NCI-H1105 (cell line): ENCODE measurements around the gene KIT.

Experiments
- DNase-seq: peaks from one replicate; lab custom pipeline; 2025; lab: John Stamatoyannopoulos, UW

The KIT gene

GRCh38 chr4:54745031-54745770 is 87.4 kb downstream of the KIT start:
- DNase-seq = no peak

DNA sequence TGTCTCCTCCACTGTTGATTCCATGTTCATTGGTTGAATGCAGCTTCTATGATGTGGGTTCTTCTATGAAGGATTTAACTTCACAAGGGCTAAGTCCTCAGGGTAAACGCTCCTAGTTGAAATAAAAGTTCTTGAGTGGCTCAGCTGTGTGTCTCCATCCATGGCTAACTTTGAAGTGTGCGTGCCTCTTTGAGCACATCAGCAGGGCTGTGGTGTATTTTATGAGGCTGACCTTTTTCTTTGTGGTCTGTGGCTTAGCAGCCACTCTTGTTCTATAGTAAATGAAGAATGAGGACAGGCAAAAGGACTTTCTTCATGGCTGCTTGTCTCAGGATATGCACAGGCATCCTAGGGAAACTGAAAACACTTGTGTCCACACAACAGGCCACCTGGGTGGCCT is 88.5 kb downstream of the KIT start:
- no peak for DNase-seq

- no peak for DNase-seq
Observed at GRCh38 chr4:54750341-54750740, 92.6 kb downstream of the KIT start.

GRCh38 chr4:54754394-54754793 is 96.6 kb downstream of the KIT start:
- DNase-seq = no peak

GRCh38 chr4:54764476-54764875 is 106.7 kb downstream of the KIT start:
- DNase-seq = no peak

- no peak for DNase-seq
Observed at GRCh38 chr4:54767376-54767775, 109.6 kb downstream of the KIT start.

- DNase-seq = no peak
Observed at GRCh38 chr4:54773022-54773421, 115.3 kb downstream of the KIT start.

GRCh38 chr4:54779036-54779435 is 121.3 kb downstream of the KIT start:
- no peak for DNase-seq

GRCh38 chr4:54779476-54780148 is 121.9 kb downstream of the KIT start:
- no peak for DNase-seq

DNA sequence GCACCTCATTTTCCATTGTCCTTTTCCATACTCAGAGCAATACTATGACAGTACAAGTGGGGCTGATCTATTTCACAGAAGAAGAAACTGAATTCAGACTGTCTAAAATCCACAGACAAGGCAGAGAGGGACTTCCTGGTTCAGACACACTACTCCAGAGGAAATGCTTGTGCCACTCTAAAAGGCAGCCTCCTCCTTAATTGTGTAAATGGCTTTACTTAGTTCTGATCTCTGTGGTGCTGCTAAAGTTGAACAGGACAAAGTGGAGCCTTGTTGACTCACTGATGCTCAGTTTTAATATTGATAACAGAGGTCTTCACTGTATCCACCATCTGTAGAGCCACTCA is 122.4 kb downstream of the KIT start:
- DNase-seq = no peak

- DNase-seq = no peak
Observed at GRCh38 chr4:54781756-54782155, 124.0 kb downstream of the KIT start.

DNA sequence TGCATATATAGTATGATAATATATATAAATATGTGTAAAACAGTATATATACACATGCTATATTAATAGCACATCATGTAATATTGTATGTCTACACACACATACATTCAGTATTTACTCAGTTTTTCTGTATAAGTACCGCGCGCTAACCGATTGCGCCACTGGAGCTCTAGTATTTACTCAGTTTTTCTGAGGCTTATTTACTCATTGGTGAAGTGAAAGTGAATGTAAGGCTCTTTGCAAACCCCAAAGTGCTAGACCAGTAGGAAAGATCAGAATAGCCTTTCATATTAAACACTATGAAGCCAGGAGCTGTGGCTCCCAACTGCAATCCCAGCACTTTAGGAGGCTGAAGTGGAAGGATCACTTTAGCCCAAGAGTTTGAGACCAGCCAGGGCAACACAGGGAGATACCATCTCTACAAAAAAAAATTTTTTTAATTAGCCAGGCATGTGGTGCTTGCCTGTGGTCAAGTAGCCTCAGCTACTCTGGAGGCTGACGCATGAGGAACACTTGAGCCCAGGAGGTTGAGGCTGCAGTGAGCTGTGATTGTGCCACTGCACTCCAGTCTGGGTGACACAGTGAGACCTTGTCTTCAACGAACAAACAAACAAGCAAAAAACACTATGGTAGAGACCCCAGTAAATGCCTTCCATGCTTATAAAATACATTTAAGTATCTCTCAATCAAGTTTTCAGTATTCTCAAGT is 125.8 kb downstream of the KIT start:
- DNase-seq = no peak

DNA sequence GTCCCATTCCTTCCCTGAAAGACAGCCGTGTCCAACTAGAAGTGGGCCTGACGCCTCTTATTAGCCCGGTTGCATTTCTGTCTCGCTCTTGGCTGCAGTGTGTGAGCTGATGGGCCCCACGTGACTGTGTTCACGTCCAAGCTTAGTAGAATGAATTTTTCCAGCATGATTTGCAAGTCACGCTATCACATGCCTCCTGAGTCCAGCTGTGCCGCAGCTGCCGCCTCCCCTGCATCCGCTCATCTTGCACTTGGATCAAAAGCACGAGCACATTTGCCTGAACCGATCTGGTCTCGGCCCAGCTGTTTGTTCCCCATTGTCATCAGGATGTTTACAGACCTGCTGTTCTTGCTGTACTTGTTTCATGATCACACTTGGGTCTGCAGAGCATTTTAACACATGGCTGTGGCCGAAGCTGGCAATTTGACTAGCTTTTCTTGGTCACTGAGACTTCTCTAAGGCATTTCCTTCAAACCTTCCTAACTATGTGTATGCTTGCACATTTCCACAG is 126.5 kb downstream of the KIT start:
- DNase-seq = no peak
